HG02981 (cell line): ENCODE data around the gene C15orf39.

Experiments
- ATAC-seq: cut with Tn5 transposase; IDR thresholded peaks from one replicate; pipeline ENCODE4 v1.9.1; 2021; ENCODE audit warnings: mild to moderate bottlenecking, moderate library complexity; ENCODE audit not compliant: unreplicated experiment

The C15orf39 gene

DNA sequence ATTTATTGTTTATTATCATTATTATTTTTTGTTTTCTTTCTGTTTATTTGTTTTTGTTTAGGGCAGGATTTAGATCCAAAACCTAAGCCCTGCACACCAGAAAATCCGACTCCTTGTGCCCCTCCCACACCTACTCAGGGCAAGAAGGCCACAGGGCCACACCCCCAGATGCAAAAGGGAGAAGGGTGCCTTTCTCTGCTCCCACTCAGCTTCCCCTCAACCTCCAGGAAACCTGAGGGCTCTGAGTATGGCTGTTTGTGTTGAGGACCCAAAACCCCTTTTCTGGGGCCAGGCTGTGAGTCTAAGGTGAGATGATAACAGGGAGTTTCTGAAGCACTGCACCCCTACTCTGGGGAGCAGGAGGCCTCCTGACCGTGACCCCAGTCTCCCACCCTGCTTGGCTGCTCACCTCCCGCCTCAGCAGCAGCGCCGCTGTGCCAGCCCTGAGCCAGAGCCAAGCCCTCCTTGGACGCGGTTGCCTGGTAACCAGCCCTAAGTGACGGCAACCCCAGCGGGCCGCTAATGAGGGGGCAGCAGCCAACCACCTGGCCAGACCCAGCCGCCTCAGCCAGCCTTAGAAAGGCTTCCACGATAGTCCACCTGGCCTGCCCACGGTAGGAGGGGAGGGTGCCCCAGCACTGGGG lies 6.4 kb upstream of the C15orf39 start:
- no peak for ATAC-seq

GRCh38 chr15:75195766-75196241 lies 5.9 kb upstream of the C15orf39 start:
- ATAC-seq: no peak

DNA sequence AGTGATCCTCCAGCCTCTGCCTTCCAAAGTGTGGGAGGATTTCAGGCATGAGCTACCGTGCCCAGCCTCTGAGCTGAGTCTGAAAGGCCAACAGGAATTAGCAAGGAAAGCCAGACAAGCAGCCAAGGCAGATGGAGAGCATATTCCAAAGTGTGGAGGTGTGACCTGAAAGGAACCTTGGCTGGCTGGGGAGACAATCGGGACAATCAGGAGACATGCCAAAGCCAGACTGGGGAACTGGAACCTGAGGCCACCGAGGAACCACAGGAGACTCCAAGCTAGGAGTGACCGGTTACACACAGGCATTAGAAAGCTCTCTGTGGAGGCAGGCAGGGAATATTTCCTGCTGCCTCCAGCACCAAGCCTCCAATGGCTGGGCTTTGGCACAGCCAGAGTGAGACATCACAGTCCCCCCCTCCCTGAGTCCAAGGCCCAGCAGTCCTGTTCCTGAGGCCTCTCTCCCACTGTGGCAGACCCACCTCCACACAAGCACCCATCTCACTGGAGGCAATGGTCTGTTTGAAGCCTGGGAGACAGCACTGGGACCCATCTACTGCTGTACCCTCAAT lies 4.5 kb upstream of the C15orf39 start:
- no peak for ATAC-seq

DNA sequence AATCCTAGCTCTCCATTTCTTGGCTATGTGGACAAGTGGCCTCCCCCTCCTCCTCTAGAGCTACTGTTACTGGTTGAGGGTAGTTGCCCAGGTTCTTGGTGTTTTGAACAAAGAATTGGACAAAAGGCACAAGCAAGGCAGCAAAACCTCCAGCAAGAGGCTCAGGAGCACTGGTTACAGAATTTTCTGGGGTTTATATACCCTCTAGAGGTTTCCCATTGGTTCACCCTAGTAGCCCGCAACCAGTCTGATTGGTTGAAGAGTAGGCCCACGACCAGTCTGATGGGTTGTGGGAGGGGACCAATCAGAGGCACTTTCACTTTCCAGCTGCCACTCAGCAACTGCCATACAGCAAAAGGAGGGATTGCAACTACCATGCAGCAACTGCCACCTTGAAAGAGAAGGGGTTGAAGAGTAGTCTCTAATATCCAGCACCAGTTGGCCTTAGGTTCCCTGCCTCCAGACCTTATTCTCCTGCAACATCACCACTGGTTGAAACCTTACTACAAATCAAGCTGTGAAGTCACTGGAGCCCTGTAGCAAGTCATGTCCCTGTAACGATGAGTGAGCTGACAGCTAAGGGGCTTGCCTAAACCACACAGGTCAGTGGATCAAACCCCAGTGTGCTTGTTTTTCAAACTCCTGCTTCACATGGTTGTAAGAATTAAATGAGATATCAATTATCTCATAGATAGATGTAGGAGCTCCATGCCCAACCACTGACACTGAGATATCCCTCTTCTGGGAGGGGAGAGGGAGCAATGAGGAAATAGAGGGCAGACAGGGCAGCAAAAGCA lies 2.9 kb upstream of the C15orf39 start:
- no peak for ATAC-seq

- ATAC-seq: no peak
Observed at GRCh38 chr15:75199357-75199940, 2.2 kb upstream of the C15orf39 start.

DNA sequence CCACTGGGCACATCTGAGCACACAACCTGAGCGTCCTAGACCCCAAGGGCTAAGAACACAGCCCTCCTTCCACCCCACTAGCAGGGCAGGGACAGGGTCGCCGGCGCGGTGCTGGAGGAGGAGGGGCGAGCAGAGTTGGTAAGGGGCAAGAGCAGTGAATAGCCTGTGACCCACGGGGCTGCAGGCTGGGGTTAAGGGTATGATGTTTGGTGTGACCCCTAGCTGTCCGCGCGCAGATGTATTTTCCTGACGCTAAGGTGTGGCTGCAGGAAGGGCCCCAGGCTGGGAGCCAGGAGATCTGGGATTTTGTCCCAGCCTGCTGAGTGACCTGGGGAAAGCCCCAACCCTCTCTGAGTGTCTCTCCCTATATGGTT lies 1.3 kb upstream of the C15orf39 start:
- ATAC-seq: no peak

GRCh38 chr15:75200765-75201615 lies 692 bp upstream of the C15orf39 start:
- no peak for ATAC-seq

GRCh38 chr15:75202251-75203016 lies 752 bp downstream of the C15orf39 start:
- ATAC-seq: peak; percentile 20

- no peak for ATAC-seq
Observed at GRCh38 chr15:75203017-75203907, 1.6 kb downstream of the C15orf39 start.

DNA sequence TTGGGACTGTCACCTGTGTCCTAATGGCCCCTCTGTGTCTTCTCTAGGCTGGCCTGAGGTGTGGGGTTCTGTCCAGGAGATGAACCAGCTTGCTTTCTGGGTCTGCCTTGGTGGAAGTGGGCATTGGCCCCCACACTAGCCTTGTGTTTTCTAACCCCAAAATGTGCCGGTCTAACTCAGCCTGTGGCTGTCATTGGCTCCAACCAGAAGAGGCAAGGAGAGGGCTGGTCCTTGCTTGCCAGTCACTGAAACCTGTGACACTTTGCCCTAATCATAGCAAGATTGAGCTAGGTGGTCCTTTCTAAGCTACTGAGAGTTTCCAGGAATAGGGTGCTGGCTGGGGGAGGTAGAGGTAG lies 2.2 kb downstream of the C15orf39 start:
- no peak for ATAC-seq

- peak; percentile 38 for ATAC-seq
Observed at GRCh38 chr15:75204340-75205063, 2.8 kb downstream of the C15orf39 start.

GRCh38 chr15:75205064-75205395 lies 3.3 kb downstream of the C15orf39 start:
- no peak for ATAC-seq

DNA sequence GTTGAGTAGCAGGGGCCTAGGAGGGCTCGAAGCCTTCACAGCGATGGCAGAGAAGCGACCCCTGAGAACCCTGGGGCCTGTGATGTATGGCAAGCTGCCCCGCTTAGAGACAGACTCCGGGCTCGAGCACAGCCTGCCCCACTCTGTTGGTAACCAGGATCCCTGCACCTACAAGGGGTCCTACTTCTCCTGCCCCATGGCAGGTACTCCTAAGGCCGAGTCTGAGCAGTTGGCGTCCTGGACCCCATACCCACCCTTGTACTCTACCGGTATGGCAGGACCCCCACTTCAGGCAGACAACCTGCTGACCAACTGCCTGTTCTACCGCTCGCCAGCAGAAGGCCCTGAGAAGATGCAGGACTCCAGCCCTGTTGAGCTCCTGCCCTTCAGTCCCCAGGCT lies 4.3 kb downstream of the C15orf39 start:
- no peak for ATAC-seq

GRCh38 chr15:75206803-75207617 lies 5.3 kb downstream of the C15orf39 start:
- no peak for ATAC-seq

GRCh38 chr15:75207618-75208500 lies 6.2 kb downstream of the C15orf39 start:
- ATAC-seq: no peak

GRCh38 chr15:75208501-75209288 lies 7.0 kb downstream of the C15orf39 start:
- ATAC-seq: no peak
